Activated gamma-delta T cell treated with anti-CD3 and anti-CD28 coated beads, Interleukin-2, amount 50 U/mL, for 16 hours (primary cell): ENCODE data around the gene CISH.

ENCODE experiments used
- DNase-seq: peaks from one replicate; pipeline ENCODE4 v3.0.0-alpha.2; 2020; ENCODE audit warnings: low read depth

Gene CISH

GRCh38 chr3:50637011-50637410 lies 25.4 kb upstream of the CISH start:
- DNase-seq, result no peak

DNA sequence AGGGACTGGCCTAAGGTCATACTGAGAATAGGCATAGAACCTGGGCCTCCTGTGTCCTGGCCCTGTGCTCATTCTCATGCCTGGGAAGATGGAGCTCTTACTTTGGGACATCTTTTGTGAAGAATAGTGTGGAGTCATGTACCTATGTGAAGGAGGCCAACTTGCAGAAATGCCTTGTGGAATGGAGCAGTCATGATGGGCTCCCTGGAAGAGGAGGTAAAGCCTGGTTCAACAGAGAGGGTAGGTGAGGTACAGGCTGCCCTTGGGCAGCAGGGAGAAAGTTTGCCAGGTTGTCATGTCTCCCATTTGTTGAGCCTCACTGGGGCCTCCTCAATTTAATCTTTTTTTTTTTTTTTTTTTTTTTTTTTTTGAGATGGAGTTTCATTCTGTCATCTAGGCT lies 23.5 kb upstream of the CISH start:
- DNase-seq, result no peak

- no peak for DNase-seq
Measured at GRCh38 chr3:50633230-50633790, 21.7 kb upstream of the CISH start.

GRCh38 chr3:50632450-50632849 lies 20.9 kb upstream of the CISH start:
- no peak for DNase-seq

DNA sequence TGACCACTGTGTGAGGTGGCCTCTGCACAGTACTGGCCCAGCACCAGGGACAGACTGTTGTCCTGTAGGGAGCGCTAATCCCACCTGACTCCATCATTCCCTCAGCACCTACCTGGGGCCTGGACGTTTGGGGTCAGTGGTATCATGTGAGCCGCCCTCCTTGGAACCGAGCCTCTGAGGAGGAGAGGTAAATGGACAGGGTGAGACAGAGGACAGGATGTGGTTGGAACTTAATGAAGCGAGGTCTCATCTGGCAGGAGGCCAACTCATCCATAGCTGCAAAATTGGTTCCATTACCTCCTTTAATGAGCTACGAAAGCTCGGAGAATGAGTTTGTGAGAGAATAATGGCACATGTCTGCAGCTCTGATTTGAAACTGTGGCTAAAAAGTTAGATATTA lies 19.3 kb upstream of the CISH start:
- DNase-seq, result no peak

DNA sequence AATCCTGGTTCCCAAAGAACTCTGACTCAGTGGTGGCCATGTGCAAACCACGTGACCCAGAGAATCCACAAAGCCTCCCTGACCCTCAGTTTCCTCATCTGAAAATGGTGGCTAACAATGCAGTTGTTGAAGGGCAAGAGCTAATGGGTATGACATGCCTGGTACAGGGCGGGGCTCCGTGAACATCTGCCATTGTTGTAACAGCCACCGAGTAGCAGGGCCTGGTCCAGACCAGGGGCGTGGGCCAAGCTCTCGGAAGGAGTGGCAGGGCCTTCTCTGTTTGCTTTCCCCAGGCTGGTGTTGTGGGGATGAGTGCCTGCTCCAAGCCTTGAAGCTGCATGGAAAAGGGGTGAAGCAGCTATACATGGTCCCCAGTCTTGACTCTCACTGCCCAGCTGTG lies 18.8 kb upstream of the CISH start:
- no peak for DNase-seq

- DNase-seq, result no peak
Measured at GRCh38 chr3:50628601-50629000, 17.0 kb upstream of the CISH start.

DNA sequence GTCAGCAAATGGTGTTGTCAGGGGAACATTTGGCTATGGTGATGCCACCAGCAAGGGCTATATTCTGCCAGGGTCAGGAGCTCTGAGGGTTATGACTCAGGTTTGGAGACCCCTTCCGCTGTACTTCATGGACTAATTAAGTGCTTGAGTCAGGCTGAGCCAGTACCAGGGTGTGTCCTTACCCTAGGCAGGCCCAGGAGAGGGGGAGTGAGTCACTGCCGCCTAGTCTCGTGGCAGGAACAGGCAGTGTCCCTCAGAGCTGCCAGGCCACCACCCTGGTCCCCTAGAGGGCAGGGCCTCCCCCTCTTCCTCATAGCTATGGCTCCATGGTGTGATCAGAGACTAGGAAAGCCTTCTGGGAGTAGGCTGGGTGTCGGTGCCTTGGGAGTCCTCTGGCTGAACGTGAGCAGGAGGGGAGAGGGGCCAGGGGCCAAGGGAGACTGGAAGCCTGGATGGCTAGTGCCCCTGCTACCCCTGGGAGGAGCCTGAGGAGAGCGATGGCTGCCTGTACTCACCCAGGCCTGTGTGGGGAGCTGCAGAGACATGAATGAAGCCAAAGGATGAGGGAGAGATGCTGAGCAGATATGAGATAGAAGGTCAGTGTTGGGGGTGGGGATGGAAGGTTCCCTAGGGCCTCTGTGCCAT lies 16.0 kb upstream of the CISH start:
- no peak for DNase-seq

DNA sequence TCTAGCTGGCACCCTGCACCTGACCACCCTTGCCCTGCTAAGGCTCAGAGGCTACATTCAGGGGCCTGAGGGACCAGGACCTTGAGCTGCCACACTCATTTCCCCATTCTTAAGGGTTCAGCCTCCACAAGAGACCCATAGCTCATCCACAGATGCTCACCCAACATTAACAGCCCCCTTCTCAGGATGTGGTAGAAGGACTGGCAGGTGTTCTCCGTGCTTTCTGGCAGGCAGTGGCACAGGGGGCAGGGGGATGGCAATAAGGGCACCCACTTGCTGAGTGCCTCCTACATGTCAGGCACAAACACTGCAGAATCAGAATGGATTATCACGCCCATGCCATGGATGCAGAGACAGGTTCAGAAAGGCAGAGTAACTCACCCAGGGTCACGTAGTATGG lies 14.8 kb upstream of the CISH start:
- no peak for DNase-seq

GRCh38 chr3:50625231-50626182 lies 13.9 kb upstream of the CISH start:
- DNase-seq, result no peak

DNA sequence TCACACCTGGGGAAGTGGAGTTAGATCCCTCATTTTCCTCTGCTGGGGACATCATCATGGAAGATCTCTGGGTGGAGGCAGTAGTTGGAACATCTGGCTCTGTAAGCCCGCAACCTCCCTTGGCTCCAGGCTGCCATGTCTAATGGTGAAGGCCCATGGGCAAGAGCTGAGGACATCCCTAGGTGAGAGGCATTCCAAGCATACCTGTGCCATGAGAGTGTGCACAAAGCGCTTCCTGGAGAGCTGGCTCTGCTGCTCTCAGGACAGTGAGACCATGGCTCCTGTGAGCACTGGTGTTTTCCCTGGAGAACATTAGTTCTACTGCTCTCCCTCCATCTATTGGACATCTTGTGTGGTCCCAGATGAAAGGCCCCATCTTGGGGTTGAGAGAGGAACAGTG lies 13.1 kb upstream of the CISH start:
- no peak for DNase-seq

DNA sequence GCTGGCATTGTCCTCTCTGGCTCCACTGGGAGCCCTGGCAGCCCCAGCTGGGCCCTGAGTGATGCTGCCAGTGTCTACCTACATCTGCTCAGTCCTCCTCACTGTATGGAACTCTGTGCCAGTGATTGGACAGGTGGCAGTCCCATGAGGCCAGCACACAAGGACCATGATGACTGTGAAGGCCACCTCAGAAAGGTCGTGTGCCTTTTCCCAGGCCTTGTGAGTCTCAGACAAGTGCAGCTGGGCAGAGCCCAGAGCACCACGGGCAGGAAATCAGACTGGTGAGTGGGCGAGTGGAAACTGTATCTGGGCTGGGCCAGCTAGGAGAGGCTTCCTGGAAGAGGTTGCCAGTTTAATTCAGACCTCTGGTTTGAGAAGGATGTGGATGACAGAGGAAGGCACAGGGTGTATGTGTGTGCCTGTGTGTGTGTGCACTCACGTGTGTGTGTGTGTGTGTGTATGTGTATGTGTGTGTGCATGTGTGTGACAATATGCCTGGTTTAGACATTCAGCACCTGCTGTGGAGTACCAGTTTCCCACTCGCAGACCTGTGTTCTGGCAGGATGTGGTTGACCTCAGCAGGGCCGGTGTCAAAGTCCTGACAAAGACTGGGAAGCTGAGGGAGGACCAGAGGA lies 12.4 kb upstream of the CISH start:
- no peak for DNase-seq

DNA sequence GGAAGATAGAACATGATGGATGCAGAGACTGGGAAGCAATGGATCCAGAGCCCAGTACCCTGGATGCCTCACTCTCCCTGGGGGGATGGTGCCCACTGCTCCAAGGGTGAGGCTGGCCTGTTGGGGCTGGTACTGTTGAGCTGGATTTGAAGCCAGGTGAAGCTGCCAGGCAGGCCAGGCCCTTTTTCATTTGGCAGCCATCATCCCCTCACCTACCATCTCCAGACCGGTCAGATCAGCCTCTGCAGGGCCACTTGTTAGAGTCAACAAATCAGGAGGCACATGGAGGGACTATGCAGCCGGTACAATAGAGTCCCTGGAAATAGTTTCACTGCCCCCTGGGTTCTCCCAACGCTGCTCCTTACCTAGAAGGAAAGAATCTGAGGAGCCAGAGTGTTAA lies 11.3 kb upstream of the CISH start:
- DNase-seq, result no peak

GRCh38 chr3:50620820-50621219 lies 9.2 kb upstream of the CISH start:
- DNase-seq, result no peak

- no peak for DNase-seq
Measured at GRCh38 chr3:50620420-50620819, 8.8 kb upstream of the CISH start.

DNA sequence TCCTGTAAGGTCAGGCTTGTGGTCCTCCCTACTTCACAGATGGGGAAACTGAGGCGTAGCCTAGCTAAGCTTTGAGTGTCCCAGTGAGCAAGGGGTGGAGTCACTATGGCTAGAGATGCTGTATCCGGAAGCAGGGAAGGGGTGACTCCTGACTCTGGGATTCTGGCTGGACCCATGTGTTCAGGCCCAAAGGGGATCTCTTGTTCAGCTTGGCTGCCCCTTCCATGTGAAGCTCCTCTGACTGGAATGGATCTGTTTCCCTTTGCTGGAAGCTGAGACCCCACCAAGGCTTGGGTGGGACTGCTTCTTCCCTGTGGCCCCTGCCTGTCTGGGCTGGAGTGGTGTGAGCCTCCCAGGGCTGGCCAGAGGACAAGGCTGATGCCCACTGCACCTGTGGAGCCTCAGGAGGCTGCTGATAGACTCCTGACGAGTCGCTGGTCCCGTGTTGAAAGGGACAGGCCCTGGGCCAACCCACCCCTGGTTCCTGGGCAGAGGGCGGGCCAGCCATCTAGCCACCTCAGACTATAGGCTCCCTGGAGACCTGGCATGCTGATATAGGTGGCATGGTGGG lies 6.4 kb upstream of the CISH start:
- DNase-seq, result no peak

DNA sequence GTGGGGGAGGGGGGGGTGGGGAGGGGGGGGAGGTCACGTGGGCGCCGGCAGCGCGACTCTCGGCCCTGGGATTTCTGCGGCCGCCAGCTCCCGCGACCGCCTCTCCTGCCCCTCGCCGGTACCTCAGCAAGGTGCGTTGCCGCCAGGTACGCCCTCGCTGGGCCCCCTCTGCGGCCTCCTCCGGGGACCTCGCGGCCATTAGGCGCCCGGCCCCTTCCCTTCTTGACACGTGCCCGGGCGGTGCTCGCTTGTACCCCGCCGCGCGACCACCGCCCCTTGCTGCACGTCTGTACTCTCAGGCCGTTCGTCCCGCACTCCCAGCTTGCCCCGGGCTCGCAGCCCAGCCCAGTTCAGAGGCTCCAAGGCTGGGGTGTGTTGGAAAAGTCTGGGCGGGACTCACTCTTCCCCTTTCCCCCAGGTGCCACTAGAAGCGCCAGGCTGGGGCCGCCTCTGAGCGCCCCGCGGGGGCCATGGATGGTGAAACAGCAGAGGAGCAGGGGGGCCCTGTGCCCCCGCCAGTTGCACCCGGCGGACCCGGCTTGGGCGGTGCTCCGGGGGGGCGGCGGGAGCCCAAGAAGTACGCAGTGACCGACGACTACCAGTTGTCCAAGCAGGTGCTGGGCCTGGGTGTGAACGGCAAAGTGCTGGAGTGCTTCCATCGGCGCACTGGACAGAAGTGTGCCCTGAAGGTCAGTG lies 5.7 kb upstream of the CISH start, which contains the start of gene MAPKAPK3:
TSS of gene MAPKAPK3 (plus strand) at position 56 of the 696 bp plus-strand sequence. CDS start at position 471, 415 bp downstream.
- no peak for DNase-seq

DNA sequence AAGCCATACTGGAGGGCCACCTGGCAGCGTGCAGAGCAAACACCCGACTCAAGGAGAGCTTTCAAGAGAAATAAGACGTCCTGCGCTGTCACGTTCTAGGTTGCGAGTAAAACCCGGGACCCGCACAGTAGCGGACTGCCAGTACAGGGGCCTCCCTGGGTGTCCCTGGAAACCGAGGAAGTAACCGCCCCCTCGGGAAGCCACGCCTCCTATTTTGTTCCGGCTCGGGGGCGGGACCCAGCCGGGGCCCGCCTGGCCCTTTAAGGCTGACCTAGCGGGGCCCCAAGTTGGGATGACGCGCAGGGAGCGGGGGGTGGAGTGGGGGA lies 5.2 kb upstream of the CISH start:
- peak; percentile 91 for DNase-seq

DNA sequence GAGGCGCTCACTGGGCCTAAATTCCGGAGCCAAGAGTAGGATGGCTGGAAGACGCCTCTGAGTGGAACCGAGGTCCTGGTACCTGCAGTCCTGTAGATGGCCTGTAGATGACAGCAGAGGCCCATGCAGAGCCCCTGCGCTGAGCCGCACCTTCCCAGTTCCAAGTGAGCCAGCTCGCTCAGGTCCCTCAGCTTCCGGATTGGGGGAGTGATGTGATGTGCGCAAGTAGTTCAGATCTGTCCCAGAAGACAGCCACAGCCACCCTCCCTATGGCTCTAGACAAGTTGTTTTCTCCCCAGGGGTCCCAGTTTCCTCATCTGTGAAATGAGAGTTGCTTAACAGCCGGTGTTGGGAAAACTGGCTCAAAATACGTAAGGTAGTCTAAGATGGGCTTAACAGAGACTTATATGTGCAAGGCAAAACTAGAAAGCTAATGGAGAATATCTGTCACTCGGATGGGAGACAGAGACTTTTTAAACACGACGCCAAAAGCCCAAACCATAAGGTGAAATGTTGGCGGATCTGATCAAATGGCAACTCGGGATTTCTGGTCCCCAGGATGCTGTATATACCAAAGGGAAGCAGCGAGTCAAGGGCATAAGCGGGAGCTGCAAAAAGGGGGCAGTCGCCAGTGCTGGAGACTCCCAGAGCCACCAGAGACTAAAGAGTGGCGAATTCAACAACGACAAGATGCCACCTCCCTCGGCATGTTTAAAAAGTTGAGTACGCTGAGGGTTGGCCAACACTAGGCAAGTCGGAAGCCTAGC lies 4.6 kb upstream of the CISH start:
- peak; percentile 71 for DNase-seq

DNA sequence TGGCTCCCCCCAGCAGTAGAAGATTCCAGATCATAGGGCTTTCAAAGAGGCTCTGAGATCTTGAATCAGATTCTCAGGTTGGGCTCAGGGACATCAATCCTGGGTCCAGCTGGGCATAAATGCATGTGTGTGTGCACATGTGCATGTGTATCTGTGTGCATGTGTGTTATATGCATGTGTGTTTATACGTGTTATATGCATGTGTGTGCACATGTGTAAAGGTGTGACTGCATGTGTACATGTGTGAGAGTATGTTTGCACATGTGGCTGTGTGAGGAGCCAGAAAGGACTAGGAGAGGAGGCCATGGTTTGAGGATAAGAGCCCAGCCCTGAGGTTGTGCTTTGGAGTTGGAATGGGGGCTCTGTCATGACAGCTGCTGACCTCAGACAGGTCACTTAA lies 3.6 kb upstream of the CISH start:
- no peak for DNase-seq
